A673 (cell line): ENCODE measurements around the gene NEK6.

Source experiments
- EZH2 ChIP-seq: fragments of 200-600 bp; sonication (generic); IDR thresholded peaks from 2 replicates; pipeline ENCODE4 v1.6.1; 2017; ENCODE audit warnings: borderline replicate concordance, low read depth, mild to moderate bottlenecking, mixed read lengths, antibody characterized with exemption, low read length; ENCODE audit not compliant: poor library complexity, severe bottlenecking
- TF ChIP-seq, protein P1 (sequence below): fragments of 300-800, 200-600 bp; sonication (generic); conservative IDR thresholded peaks from 2 replicates; pipeline ENCODE4 v1.5.1; 2017; ENCODE audit warnings: low read depth, mild to moderate bottlenecking, antibody characterized with exemption, low read length, moderate library complexity, mixed read lengths

GRCh38 chr9:124261736-124262648 lies 4.2 kb downstream of the NEK6 start:
- TF ChIP-seq, protein P1, sequence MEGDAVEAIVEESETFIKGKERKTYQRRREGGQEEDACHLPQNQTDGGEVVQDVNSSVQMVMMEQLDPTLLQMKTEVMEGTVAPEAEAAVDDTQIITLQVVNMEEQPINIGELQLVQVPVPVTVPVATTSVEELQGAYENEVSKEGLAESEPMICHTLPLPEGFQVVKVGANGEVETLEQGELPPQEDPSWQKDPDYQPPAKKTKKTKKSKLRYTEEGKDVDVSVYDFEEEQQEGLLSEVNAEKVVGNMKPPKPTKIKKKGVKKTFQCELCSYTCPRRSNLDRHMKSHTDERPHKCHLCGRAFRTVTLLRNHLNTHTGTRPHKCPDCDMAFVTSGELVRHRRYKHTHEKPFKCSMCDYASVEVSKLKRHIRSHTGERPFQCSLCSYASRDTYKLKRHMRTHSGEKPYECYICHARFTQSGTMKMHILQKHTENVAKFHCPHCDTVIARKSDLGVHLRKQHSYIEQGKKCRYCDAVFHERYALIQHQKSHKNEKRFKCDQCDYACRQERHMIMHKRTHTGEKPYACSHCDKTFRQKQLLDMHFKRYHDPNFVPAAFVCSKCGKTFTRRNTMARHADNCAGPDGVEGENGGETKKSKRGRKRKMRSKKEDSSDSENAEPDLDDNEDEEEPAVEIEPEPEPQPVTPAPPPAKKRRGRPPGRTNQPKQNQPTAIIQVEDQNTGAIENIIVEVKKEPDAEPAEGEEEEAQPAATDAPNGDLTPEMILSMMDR: no peak
- TF ChIP-seq EZH2: no peak
